ENCODE results near the gene MMP2.

The MMP2 gene

DNA sequence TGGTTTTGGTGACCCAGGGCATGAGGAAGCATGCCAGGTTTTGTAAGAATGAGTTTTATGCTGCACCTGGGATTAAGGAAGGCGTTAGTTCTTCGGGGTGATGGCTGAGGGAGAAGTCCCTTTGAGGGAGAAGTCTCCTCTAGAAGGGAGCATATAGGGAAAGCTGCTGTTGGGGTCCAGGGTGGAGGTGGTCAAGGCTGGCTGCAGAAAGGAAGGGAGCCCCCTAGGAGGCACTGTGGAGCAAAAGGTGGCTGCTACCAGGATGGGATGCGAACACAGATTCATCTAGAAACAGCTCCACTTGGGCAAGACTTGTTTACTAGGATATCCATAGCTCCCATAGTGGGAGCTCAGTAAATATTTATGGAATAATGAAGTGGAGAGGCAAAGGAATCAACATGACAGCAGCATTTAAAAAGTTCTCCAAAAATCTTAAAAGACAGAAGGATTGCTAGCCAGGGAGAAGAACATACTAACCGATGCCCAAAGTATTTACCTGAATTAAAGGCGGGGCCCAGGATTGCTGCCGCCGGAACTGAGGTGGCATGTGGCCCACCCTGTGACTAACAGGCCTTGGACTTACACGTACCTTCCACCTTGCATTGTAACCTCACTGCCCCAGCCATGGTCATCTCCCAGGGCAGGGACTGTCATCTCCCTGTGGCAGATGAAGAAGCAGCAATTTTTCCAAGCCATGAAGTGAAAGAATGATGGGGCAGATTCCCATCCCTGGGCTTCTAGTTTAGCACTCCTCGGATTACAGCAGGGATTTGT, 22.7 kb downstream of the MMP2 start:
- Histone ChIP-seq H2BK12ac (ENCODE audit: low read length) (peak overlapping the region; percentile 86), H4K8ac (ENCODE audit: low read depth, low read length) (peak overlapping the region; percentile 51), H3K4me3 (ENCODE audit: low read depth, low read length) (no peak overlapping the region), H3K27ac (ENCODE audit: low read depth, low read length) (peak overlapping the region; percentile 97), H4K91ac (ENCODE audit: low read depth, low read length) (peak overlapping the region; percentile 99), H3K9ac (ENCODE audit: low read length) (no peak overlapping the region), H3K18ac (ENCODE audit: low read length) (peak overlapping the region; percentile 87), H3K23ac (ENCODE audit: low read length) (no peak overlapping the region), H3K79me1 (ENCODE audit: low read length) (peaks cover 54% of the 10 kb centered on the region), H3K79me2 (ENCODE audit: control insufficient read depth, insufficient read depth, low read length, poor library complexity) (peaks cover 6% of the 10 kb centered on the region), H2AK5ac (ENCODE audit: low read length) (peak overlapping the region; percentile 65), H3K9me3 (ENCODE audit: insufficient read depth, low read depth, low read length) (no peaks in the 10 kb centered on the region), H3K14ac (ENCODE audit: low read length) (peak overlapping the region; percentile 78), H3K4me2 (ENCODE audit: low read length) (no peak overlapping the region), H3K27me3 (ENCODE audit: insufficient read depth, low read length) (no peaks in the 10 kb centered on the region), H3K4me1 (ENCODE audit: control insufficient read depth in 1 of 2, insufficient read depth in 2 of 2, low read length in 2 of 2) (peaks cover 33 to 39% of the 10 kb centered on the region in 2 experiments), H2BK120ac (ENCODE audit: insufficient read depth, low read length, poor library complexity) (peak overlapping the region; percentile 94), H3K36me3 (ENCODE audit: control insufficient read depth in 1 of 2, insufficient read depth in 2 of 2, low read length in 2 of 2) (peaks cover 42 to 64% of the 10 kb centered on the region in 2 experiments), H3K4ac (ENCODE audit: low read depth, low read length) (peak overlapping the region; percentile 32), H2BK5ac (ENCODE audit: low read depth, low read length, poor library complexity) (peak overlapping the region; percentile 97), H4K12ac (ENCODE audit: low read depth, low read length) (no peak overlapping the region), H2AFZ (ENCODE audit: insufficient read depth, low read length, poor library complexity) (peak overlapping the region; percentile 33)
- DNase-seq, result no peak
- no CpG with 5 or more reads among the region's 9 CpGs for WGBS (ENCODE audit: extremely low coverage, insufficient coverage, insufficient read length)

DNA sequence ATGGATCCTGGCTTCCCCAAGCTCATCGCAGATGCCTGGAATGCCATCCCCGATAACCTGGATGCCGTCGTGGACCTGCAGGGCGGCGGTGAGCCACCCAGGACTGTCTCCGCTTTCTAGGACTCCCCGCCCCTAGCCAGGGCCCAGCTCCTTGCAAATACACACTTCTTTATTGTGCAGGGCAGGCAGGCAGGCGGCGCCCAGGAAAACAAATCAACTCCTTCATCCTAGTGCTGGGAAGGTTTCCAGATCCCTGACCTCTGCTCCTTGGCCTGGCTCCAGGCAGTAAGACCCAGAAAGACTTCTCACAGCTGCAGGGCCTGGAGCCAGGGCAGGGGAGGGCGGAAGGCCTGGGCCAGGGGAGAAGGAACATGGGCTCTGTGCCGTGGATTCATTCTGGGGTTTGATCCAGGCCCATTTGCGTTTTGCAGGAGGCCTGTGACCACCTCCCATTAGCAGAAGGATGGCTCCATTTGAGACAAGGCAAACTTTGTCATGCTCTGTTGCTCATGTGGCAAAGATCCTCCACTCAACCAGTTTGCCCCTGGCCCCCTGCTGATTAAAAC, 23.9 kb downstream of the MMP2 start:
- Histone ChIP-seq H2BK5ac (ENCODE audit: low read depth, low read length, poor library complexity) (peak overlapping the region; percentile 88), H3K4ac (ENCODE audit: low read depth, low read length) (peak overlapping the region; percentile 16), H3K79me2 (ENCODE audit: control insufficient read depth, insufficient read depth, low read length, poor library complexity) (peaks cover 6% of the 10 kb centered on the region), H2BK12ac (ENCODE audit: low read length) (peak overlapping the region; percentile 37), H3K18ac (ENCODE audit: low read length) (peak overlapping the region; percentile 48), H3K23ac (ENCODE audit: low read length) (no peak overlapping the region), H4K8ac (ENCODE audit: low read depth, low read length) (peak overlapping the region; percentile 62), H4K12ac (ENCODE audit: low read depth, low read length) (no peak overlapping the region), H3K27me3 (ENCODE audit: insufficient read depth, low read length) (no peaks in the 10 kb centered on the region), H3K4me3 (ENCODE audit: low read depth, low read length) (no peak overlapping the region), H3K4me1 (ENCODE audit: control insufficient read depth in 1 of 2, insufficient read depth in 2 of 2, low read length in 2 of 2) (peaks cover 31 to 37% of the 10 kb centered on the region in 2 experiments), H3K14ac (ENCODE audit: low read length) (peak overlapping the region; percentile 25), H3K36me3 (ENCODE audit: control insufficient read depth in 1 of 2, insufficient read depth in 2 of 2, low read length in 2 of 2) (peaks cover 42 to 66% of the 10 kb centered on the region in 2 experiments), H3K9me3 (ENCODE audit: insufficient read depth, low read depth, low read length) (no peaks in the 10 kb centered on the region), H3K27ac (ENCODE audit: low read depth, low read length) (peak overlapping the region; percentile 97), H3K4me2 (ENCODE audit: low read length) (no peak overlapping the region), H3K9ac (ENCODE audit: low read length) (no peak overlapping the region), H4K91ac (ENCODE audit: low read depth, low read length) (peak overlapping the region; percentile 80), H2AK5ac (ENCODE audit: low read length) (no peak overlapping the region), H3K79me1 (ENCODE audit: low read length) (peaks cover 48% of the 10 kb centered on the region), H2AFZ (ENCODE audit: insufficient read depth, low read length, poor library complexity) (no peak overlapping the region), H2BK120ac (ENCODE audit: insufficient read depth, low read length, poor library complexity) (peak overlapping the region; percentile 57)
- no CpG with 5 or more reads among the region's 13 CpGs for WGBS (ENCODE audit: extremely low coverage, insufficient coverage, insufficient read length)
- DNase-seq, result peak; percentile 23 to 29

DNA sequence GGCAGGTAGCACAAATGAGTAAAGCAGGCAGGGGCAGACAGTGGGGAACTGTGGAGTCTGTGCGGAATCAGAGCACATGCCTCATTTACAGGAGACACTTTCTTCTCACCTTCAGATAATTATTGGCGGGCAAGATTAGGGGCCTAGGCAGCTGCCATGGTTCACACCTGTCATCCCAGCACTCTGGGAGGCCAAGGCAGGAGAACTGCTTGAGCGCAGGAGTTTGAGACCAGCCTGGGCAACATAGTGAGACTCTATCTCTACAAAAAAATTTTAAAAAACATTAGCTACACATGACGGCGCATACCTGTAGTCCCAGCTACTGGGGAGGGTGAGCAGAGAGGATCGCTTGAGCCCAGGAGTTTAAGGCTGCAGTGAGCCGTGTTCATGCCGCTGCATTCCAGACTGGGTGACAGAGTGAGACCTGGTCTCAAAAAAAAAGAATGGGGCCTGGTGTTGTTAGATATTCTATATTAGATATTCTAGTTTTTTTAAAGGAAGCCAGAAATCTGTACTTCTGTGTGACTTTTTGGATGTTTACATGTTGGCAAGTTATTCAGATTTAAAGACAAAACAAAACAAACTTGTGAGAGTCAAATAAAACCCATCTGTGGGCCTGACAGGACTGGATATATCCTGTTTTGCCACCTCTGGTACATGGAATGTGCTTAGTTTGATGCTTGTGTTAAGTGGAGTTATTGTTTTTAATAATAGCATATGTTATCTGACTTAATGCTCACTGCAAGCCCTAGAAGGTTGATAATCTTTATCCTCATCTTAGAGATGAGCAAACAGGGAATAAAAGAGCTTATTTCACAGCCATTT, 24.9 kb downstream of the MMP2 start:
- Histone ChIP-seq H4K91ac (ENCODE audit: low read depth, low read length) (peak overlapping the region; percentile 82), H2BK5ac (ENCODE audit: low read depth, low read length, poor library complexity) (peak overlapping the region; percentile 70), H3K9ac (ENCODE audit: low read length) (no peak overlapping the region), H2AK5ac (ENCODE audit: low read length) (peak overlapping the region; percentile 82), H3K79me1 (ENCODE audit: low read length) (peaks cover 43% of the 10 kb centered on the region), H3K14ac (ENCODE audit: low read length) (peak overlapping the region; percentile 69), H3K4me1 (ENCODE audit: control insufficient read depth in 1 of 2, insufficient read depth in 2 of 2, low read length in 2 of 2) (peaks cover 27 to 31% of the 10 kb centered on the region in 2 experiments), H3K4me3 (ENCODE audit: low read depth, low read length) (no peak overlapping the region), H3K27ac (ENCODE audit: low read depth, low read length) (peak overlapping the region; percentile 97), H3K79me2 (ENCODE audit: control insufficient read depth, insufficient read depth, low read length, poor library complexity) (peaks cover 7% of the 10 kb centered on the region), H3K4ac (ENCODE audit: low read depth, low read length) (peak overlapping the region; percentile 41), H2BK120ac (ENCODE audit: insufficient read depth, low read length, poor library complexity) (peak overlapping the region; percentile 67), H4K8ac (ENCODE audit: low read depth, low read length) (peak overlapping the region; percentile 7), H3K27me3 (ENCODE audit: insufficient read depth, low read length) (no peaks in the 10 kb centered on the region), H3K9me3 (ENCODE audit: insufficient read depth, low read depth, low read length) (no peaks in the 10 kb centered on the region), H3K23ac (ENCODE audit: low read length) (no peak overlapping the region), H2AFZ (ENCODE audit: insufficient read depth, low read length, poor library complexity) (no peak overlapping the region), H3K36me3 (ENCODE audit: control insufficient read depth in 1 of 2, insufficient read depth in 2 of 2, low read length in 2 of 2) (peaks cover 37 to 56% of the 10 kb centered on the region in 2 experiments), H2BK12ac (ENCODE audit: low read length) (peak overlapping the region; percentile 26), H4K12ac (ENCODE audit: low read depth, low read length) (no peak overlapping the region), H3K18ac (ENCODE audit: low read length) (peak overlapping the region; percentile 68), H3K4me2 (ENCODE audit: low read length) (no peak overlapping the region)
- no CpG with 5 or more reads among the region's 8 CpGs for WGBS (ENCODE audit: extremely low coverage, insufficient coverage, insufficient read length)
- no peak for DNase-seq

DNA sequence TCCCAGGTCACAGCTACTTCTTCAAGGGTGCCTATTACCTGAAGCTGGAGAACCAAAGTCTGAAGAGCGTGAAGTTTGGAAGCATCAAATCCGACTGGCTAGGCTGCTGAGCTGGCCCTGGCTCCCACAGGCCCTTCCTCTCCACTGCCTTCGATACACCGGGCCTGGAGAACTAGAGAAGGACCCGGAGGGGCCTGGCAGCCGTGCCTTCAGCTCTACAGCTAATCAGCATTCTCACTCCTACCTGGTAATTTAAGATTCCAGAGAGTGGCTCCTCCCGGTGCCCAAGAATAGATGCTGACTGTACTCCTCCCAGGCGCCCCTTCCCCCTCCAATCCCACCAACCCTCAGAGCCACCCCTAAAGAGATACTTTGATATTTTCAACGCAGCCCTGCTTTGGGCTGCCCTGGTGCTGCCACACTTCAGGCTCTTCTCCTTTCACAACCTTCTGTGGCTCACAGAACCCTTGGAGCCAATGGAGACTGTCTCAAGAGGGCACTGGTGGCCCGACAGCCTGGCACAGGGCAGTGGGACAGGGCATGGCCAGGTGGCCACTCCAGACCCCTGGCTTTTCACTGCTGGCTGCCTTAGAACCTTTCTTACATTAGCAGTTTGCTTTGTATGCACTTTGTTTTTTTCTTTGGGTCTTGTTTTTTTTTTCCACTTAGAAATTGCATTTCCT, 26.5 kb downstream of the MMP2 start:
- Histone ChIP-seq H3K4me2 (ENCODE audit: low read length) (no peak overlapping the region), H2BK5ac (ENCODE audit: low read depth, low read length, poor library complexity) (peak overlapping the region; percentile 13)
- no CpG with 5 or more reads among the region's 10 CpGs for WGBS (ENCODE audit: extremely low coverage, insufficient coverage, insufficient read length)

More for the DNA sequence above, 26.5 kb downstream of the MMP2 start:
- H3K79me2 ChIP-seq (ENCODE audit: control insufficient read depth, insufficient read depth, low read length, poor library complexity), result peaks cover 14% of the 10 kb centered on the region
- H3K14ac ChIP-seq (ENCODE audit: low read length), result peak overlapping the region; percentile 31
- H3K4me1 ChIP-seq (ENCODE audit: control insufficient read depth in 1 of 2, insufficient read depth in 2 of 2, low read length in 2 of 2), result peaks cover 21 to 23% of the 10 kb centered on the region in 2 experiments
- peak overlapping the region; percentile 49 for H3K18ac ChIP-seq (ENCODE audit: low read length)
- H2AFZ ChIP-seq (ENCODE audit: insufficient read depth, low read length, poor library complexity), result no peak overlapping the region
- H3K27me3 ChIP-seq (ENCODE audit: insufficient read depth, low read length), result no peaks in the 10 kb centered on the region
- H4K8ac ChIP-seq (ENCODE audit: low read depth, low read length), result peak overlapping the region; percentile 36
- H4K12ac ChIP-seq (ENCODE audit: low read depth, low read length), result no peak overlapping the region
- H3K36me3 ChIP-seq (ENCODE audit: control insufficient read depth in 1 of 2, insufficient read depth in 2 of 2, low read length in 2 of 2), result peaks cover 37 to 51% of the 10 kb centered on the region in 2 experiments
- no peaks in the 10 kb centered on the region for H3K9me3 ChIP-seq (ENCODE audit: insufficient read depth, low read depth, low read length)
- no peak overlapping the region for H3K23ac ChIP-seq (ENCODE audit: low read length)
- H3K79me1 ChIP-seq (ENCODE audit: low read length), result peaks cover 43% of the 10 kb centered on the region
- peak overlapping the region; percentile 7 for H3K4ac ChIP-seq (ENCODE audit: low read depth, low read length)
- H2BK12ac ChIP-seq (ENCODE audit: low read length), result peak overlapping the region; percentile 50
- H3K9ac ChIP-seq (ENCODE audit: low read length), result no peak overlapping the region
- H2AK5ac ChIP-seq (ENCODE audit: low read length), result peak overlapping the region; percentile 16
- H3K27ac ChIP-seq (ENCODE audit: low read depth, low read length), result peak overlapping the region; percentile 35
- H4K91ac ChIP-seq (ENCODE audit: low read depth, low read length), result peak overlapping the region; percentile 39
- no peak for DNase-seq
- no peak overlapping the region for H3K4me3 ChIP-seq (ENCODE audit: low read depth, low read length)
- peak overlapping the region; percentile 30 for H2BK120ac ChIP-seq (ENCODE audit: insufficient read depth, low read length, poor library complexity)
